ENCODE data around the gene P2RX4. TPM values are rescaled to one million over a fixed set of nuclear protein-coding genes. Genes with fewer than 3 reads are reported as not detected.
"Not testable (repeated sequence)": the region's sequence is repeated elsewhere in the genome, so short reads cannot be mapped to it uniquely, and the experiment has no call there.

P2RX4 gene
- total RNA-seq, 1 donor from 2014 or later: 193 TPM

- peak; percentile 80 for DNase-seq
Observed at GRCh38 chr12:121279507-121279915, 69.6 kb downstream of the P2RX4 start.

GRCh38 chr12:121280531-121280930 lies 70.6 kb downstream of the P2RX4 start:
- not testable (repeated sequence) for DNase-seq

DNA sequence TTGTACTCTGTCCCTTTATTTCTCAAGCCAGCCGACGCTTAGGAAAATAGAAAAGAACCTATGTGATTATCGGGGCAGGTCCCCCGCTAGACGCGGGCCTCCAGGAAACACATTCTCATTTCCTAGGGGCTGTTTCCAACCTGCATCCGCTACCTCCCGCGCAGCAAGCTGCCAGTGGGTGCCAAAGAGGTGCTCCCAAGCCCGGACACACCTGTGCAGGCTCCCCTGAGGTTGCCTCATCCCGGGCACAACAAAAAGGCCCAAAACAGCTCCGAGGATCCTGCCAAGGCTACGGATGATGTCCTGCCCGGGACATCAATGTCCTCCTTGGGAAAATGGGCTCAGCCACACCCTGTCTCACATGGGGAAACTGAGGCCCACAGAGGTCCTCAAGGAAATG lies 71.2 kb downstream of the P2RX4 start:
- not testable (repeated sequence) for DNase-seq

DNA sequence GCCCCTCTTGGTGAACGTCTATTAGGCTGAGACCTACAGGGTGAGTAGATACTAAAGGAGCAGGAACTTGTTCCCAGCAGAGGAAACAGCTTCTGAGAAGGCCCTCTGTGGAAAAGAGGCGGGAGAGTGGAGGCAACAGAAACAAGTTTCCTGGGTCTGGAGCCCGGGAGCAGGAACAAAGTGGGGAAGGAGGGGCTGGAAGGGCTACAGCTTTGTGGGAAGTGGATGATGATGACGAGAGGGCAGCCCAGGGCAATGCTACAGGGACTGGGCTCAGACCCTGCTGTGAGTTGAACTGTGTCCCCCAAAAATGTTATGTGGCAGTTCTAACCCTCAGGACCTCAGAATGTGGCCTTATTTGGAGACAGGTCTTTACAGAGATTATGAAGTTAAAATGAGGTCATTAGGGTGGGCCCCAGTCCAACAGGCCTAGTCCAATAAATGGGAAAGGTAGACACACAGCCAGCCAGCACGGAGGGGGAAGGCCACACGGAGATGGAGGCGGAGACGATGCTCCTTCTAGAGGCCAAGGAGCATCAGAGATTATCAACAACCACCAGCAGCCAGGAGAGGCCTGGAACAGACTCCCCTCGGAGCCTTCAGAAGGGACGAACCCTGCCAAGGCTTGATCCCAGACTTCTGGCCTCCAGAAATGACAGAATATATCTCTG lies 72.3 kb downstream of the P2RX4 start:
- DNase-seq: no peak

DNA sequence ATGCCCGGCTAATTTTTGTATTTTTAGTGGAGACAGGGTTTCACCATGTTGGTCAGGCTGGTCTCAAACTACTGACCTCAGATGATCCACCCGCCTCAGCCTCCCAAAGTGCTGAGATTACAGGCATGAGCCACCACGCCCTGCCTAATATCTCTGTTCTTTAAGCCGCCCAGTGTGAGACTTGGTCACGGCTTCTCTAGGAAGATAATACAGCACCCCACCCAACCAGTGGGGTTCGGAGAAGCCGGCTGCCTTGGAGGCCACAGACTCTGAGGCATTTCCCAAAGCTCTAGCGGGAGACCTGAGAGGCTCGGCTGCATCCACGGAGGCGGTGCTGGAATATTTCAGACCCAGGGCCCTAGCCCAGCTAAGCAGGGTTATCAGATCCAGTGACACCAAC lies 73.0 kb downstream of the P2RX4 start:
- DNase-seq: not testable (repeated sequence)

DNA sequence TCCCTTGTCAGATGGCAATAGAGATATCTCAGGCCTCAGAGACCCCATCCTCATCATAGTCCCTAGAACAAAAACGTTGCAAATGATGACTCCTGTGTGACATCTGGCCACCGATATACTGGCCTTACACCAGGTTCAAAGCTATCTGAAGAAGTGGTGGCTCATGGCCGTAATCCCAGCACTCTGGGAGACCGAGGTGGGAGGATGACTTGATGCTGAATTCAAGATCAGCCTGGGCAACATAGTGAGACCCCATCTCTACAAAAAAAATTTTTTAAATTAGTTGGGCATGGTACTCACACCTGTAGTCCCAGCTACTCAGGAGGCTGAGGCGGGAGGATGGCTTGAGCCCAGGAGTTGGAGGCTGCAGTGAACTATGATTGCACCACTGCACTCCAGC lies 73.5 kb downstream of the P2RX4 start:
- no peak for DNase-seq

Other genes starting within 250 kb of the P2RX4 start
- gene HNF1A, start 231.6 kb upstream of the P2RX4 start, total RNA-seq: not detected in 2 replicates
- 11.1 and 22.2 TPM in 2 replicates for gene C12orf43, start 193.6 kb upstream of the P2RX4 start, total RNA-seq
- gene OASL, start 170.9 kb upstream of the P2RX4 start, total RNA-seq: 0.34 and 0.74 TPM in 2 replicates
- gene P2RX7, start 77.3 kb upstream of the P2RX4 start, total RNA-seq: 8.8 and 10.2 TPM in 2 replicates
- 29.8 and 49.1 TPM in 2 replicates for gene CAMKK2, start 86.6 kb downstream of the P2RX4 start, total RNA-seq
- 145 and 146 TPM in 2 replicates for gene ANAPC5, start 142.3 kb downstream of the P2RX4 start, total RNA-seq
- gene RNF34, start 190.0 kb downstream of the P2RX4 start, total RNA-seq: 60.8 and 86.6 TPM in 2 replicates

All from dermis blood vessel endothelial cell (primary cell).